Muscle of leg (tissue), 11 donors: ENCODE results near the gene CDH24. TPM values are rescaled to one million over a fixed set of nuclear protein-coding genes. Genes with fewer than 3 reads are reported as not detected.
A peak's percentile ranks its signal among the peaks of the same experiment; 100 is the strongest.

ENCODE experiments used
- DNase-seq: peaks from one replicate; pipeline ENCODE4 v3.0.0; 2013
- H3K27ac ChIP-seq: one replicate; pipeline ENCODE4 v1.5.1; 2013; ENCODE audit warnings: mild to moderate bottlenecking, low read length, control low read depth
- H3K27me3 ChIP-seq: one replicate; pipeline ENCODE4 v1.6.1; 2013; ENCODE audit warnings: low read length; ENCODE audit not compliant: control insufficient read depth, insufficient read depth
- H3K36me3 ChIP-seq: one replicate; pipeline ENCODE4 v1.6.1; 2013; ENCODE audit warnings: low read length; ENCODE audit not compliant: control insufficient read depth, insufficient read depth
- H3K4me1 ChIP-seq: one replicate; pipeline ENCODE4 v1.6.1; 2013; ENCODE audit warnings: low read length; ENCODE audit not compliant: control insufficient read depth, insufficient read depth
- H3K4me3 ChIP-seq: one replicate; pipeline ENCODE4 v1.5.1; 2013; ENCODE audit warnings: low read length, control low read depth
- H3K9me3 ChIP-seq: replicated peaks from 2 replicates; pipeline ENCODE4 v1.6.1; 2013; ENCODE audit warnings: low read depth, low read length; ENCODE audit not compliant: control insufficient read depth
- WGBS: methylation state at CpG from one replicate; pipeline ENCODE4 v1.1.5; 2013; ENCODE audit warnings: missing lambda C conversion rate; ENCODE audit not compliant: insufficient coverage; 5-methylcytosine and 5-hydroxymethylcytosine counted together
- polyA plus RNA-seq, 8 donors: library from polyadenylated mRNA; unstranded; fragments of 120-200 nt; gene quantifications; one replicate each; pipeline versions ENCODE4 v1.2.1 to v1.2.3, GENCODE V29; 2013; ENCODE audit warnings: inconsistent platforms in 1 of 8, low replicate concordance in 1 of 8; ENCODE audit not compliant: insufficient read length in 8 of 8, insufficient read depth in 1 of 8
- total RNA-seq: library from RNA; stranded (reverse); fragments of 120-200 nt; gene quantifications from one replicate; pipeline ENCODE4 v1.2.4, GENCODE V29; 2013

Gene CDH24
- total and polyA plus RNA-seq, 9 donors = 2.1 to 6.8 (median 4.8) TPM

GRCh38 chr14:23033801-23034497, 23.4 kb downstream of the CDH24 start:
- peak overlapping the region; percentile 98 for H3K27ac ChIP-seq
- H3K4me3 ChIP-seq = peak overlapping the region; percentile 83
- peaks cover 33% of the 10 kb centered on the region for H3K36me3 ChIP-seq
- H3K4me1 ChIP-seq = peaks cover 11% of the 10 kb centered on the region
- WGBS = 7% methylated on average over 7 of the region's 17 CpGs
- no peaks in the 10 kb centered on the region for H3K27me3 ChIP-seq
- no peak for DNase-seq
- H3K9me3 ChIP-seq = no peaks in the 10 kb centered on the region

- Histone ChIP-seq H3K27ac (no peak overlapping the region), H3K4me3 (no peak overlapping the region), H3K27me3 (no peaks in the 10 kb centered on the region), H3K36me3 (peaks cover 38% of the 10 kb centered on the region), H3K4me1 (peaks cover 11% of the 10 kb centered on the region), H3K9me3 (no peaks in the 10 kb centered on the region)
- DNase-seq = no peak
- WGBS = 94% methylated on average over 10 of the region's 10 CpGs
Observed at GRCh38 chr14:23033251-23033727, 24.0 kb downstream of the CDH24 start.

GRCh38 chr14:23030936-23031335, 26.4 kb downstream of the CDH24 start:
- WGBS = 100% methylated on average over 1 of the region's 4 CpGs
- H3K36me3 ChIP-seq = peaks cover 45% of the 10 kb centered on the region
- DNase-seq = no peak

GRCh38 chr14:23028799-23029198, 28.5 kb downstream of the CDH24 start:
- no peak overlapping the region for H3K4me3 ChIP-seq
- H3K36me3 ChIP-seq = peaks cover 58% of the 10 kb centered on the region
- no peak overlapping the region for H3K27ac ChIP-seq
- H3K9me3 ChIP-seq = no peaks in the 10 kb centered on the region
- DNase-seq = no peak
- no peaks in the 10 kb centered on the region for H3K27me3 ChIP-seq
- peaks cover 8% of the 10 kb centered on the region for H3K4me1 ChIP-seq
- no CpG with 5 or more reads among the region's 2 CpGs for WGBS

More at GRCh38 chr14:23030936-23031335, 26.4 kb downstream of the CDH24 start:
- no peak overlapping the region for H3K4me3 ChIP-seq
- H3K27me3 ChIP-seq = no peaks in the 10 kb centered on the region
- no peak overlapping the region for H3K27ac ChIP-seq
- H3K9me3 ChIP-seq = no peaks in the 10 kb centered on the region
- peaks cover 11% of the 10 kb centered on the region for H3K4me1 ChIP-seq

- H3K27ac ChIP-seq = no peak overlapping the region
- H3K4me1 ChIP-seq = peaks cover 2% of the 10 kb centered on the region
- H3K9me3 ChIP-seq = no peaks in the 10 kb centered on the region
- no peaks in the 10 kb centered on the region for H3K27me3 ChIP-seq
- H3K4me3 ChIP-seq = no peak overlapping the region
- no peak for DNase-seq
- WGBS = 70% methylated on average over 2 of the region's 4 CpGs
- peaks cover 32% of the 10 kb centered on the region for H3K36me3 ChIP-seq
Observed at GRCh38 chr14:23025151-23025814, 32.0 kb downstream of the CDH24 start.

GRCh38 chr14:23024612-23025075, 32.7 kb downstream of the CDH24 start:
- no peaks in the 10 kb centered on the region for H3K9me3 ChIP-seq
- 45% methylated on average over 4 of the region's 7 CpGs for WGBS
- H3K27ac ChIP-seq = no peak overlapping the region
- H3K36me3 ChIP-seq = peaks cover 31% of the 10 kb centered on the region
- H3K4me3 ChIP-seq = no peak overlapping the region
- H3K27me3 ChIP-seq = no peaks in the 10 kb centered on the region
- peaks cover 2% of the 10 kb centered on the region for H3K4me1 ChIP-seq
- DNase-seq = no peak

GRCh38 chr14:23023795-23024152, 33.5 kb downstream of the CDH24 start:
- Histone ChIP-seq H3K4me1 (peaks cover 2% of the 10 kb centered on the region), H3K36me3 (peaks cover 24% of the 10 kb centered on the region), H3K9me3 (no peaks in the 10 kb centered on the region), H3K27ac (no peak overlapping the region), H3K27me3 (no peaks in the 10 kb centered on the region), H3K4me3 (no peak overlapping the region)
- WGBS = no CpG with 5 or more reads among the region's 2 CpGs
- DNase-seq = no peak

GRCh38 chr14:23023022-23023794, 34.1 kb downstream of the CDH24 start:
- Histone ChIP-seq H3K36me3 (peaks cover 19% of the 10 kb centered on the region), H3K4me3 (no peak overlapping the region), H3K9me3 (no peaks in the 10 kb centered on the region), H3K4me1 (peaks cover 2% of the 10 kb centered on the region), H3K27ac (no peak overlapping the region), H3K27me3 (no peaks in the 10 kb centered on the region)
- 97% methylated on average over 4 of the region's 8 CpGs for WGBS
- DNase-seq = no peak

GRCh38 chr14:23021889-23022442, 35.4 kb downstream of the CDH24 start:
- Histone ChIP-seq H3K27me3 (no peaks in the 10 kb centered on the region), H3K4me1 (peaks cover 2% of the 10 kb centered on the region), H3K9me3 (no peaks in the 10 kb centered on the region), H3K36me3 (peaks cover 17% of the 10 kb centered on the region), H3K4me3 (no peak overlapping the region), H3K27ac (no peak overlapping the region)
- no peak for DNase-seq
- 43% methylated on average over 1 of the region's 7 CpGs for WGBS

GRCh38 chr14:23021434-23021833, 35.9 kb downstream of the CDH24 start:
- peak; percentile 40 for DNase-seq
- peaks cover 17% of the 10 kb centered on the region for H3K36me3 ChIP-seq
- no peaks in the 10 kb centered on the region for H3K27me3 ChIP-seq
- no peaks in the 10 kb centered on the region for H3K9me3 ChIP-seq
- WGBS = 19% methylated on average over 9 of the region's 9 CpGs
- no peak overlapping the region for H3K4me3 ChIP-seq
- H3K27ac ChIP-seq = no peak overlapping the region
- peaks cover 2% of the 10 kb centered on the region for H3K4me1 ChIP-seq
